SKM-1 treated with dmso at 0.1 percent for 144 hours (cell line): Measurements from ENCODE around the gene PANK1.
"Not testable (repeated sequence)": the region's sequence is repeated elsewhere in the genome, so short reads cannot be mapped to it uniquely, and the experiment has no call there.

Source experiments
- DNase-seq: peaks from one replicate; lab custom pipeline; 2025; ENCODE audit not compliant: unreplicated experiment; lab: John Stamatoyannopoulos, UW

PANK1 gene

DNA sequence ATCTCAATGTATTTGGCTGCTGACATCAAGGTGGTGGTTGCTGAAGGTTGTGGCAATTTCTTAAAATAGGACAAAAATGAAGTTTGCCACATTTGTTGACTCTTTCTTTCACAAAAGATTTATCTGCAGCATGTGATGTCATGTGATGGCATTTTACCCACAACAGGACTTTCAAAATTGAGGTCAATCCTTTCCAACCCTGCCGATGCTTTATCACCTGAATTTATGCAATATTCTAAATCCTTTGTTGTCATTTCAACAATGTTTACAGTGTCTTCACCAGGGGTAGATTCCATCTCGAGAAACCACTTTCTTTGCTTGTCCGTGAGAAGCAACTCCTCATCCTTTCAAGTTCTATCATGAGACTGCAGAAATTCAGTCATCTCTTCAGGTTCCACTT is 69.0 kb downstream of the PANK1 start:
- no peak for DNase-seq

DNA sequence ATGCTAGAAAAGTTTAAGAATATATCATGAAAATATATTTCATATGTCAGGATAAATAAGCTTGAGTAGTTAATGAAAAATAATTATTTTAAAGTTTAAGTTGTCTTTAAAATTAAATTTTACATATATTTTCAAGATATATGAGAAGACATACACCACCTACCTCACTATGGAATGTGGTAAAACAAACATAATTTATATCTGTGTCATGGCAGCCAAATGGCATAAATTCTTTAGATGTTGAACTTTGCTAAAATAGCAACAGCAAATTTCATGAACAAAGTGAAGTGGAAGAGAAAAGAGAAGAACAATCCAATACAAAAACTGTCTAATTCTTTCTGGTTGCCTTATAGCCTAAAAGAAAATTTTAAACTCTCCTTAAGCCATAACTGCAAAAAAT is 70.0 kb downstream of the PANK1 start:
- DNase-seq: no peak

DNA sequence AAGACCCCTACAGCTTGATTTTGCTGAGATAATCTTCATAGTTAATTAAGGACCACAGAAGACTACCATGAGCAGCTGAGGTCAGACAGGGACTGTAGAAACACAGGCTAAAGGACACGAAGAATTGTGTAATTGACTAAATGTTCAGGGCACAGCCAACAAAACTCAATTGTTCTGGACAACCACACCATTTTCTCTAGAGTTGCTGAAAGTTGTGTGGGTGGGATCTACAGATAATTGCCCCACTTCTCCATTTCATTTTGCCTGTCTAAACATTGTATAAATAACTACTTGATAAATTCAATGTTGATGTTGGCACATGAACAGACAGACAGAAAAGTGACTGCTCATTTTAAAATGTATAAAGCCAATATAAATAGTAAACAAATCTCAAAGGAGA is 70.7 kb downstream of the PANK1 start:
- DNase-seq: no peak

DNA sequence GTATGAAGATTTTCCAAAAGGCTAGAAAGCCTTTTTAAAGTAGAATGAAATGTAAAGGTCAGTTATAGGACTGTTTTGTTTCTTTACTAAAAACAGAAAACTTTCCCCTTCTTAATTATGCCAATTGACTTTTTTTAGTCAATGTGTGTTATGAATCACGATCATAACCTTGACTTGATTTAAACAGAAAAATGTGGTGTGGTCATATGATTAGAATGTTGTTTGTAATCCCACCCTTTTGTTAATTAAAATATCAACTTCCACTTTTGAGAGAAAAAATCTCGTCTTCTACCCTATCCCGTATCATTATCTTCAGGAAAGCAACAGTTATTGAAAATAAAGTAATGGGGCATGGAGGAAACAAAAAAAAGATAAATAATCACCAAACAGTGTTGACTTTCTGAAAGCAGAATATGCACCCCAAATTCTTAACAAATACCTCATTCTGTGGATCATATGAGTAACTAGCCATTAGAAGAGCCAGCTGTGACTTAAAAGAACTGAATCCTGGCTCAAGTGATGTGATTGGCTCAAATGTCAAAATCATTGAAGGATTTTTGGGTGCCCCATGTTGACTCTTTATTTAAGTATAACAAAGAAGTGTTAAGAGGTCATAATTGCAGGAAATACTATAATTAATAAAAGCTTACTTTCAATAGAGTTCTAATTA is 77.3 kb downstream of the PANK1 start:
- DNase-seq: no peak

DNA sequence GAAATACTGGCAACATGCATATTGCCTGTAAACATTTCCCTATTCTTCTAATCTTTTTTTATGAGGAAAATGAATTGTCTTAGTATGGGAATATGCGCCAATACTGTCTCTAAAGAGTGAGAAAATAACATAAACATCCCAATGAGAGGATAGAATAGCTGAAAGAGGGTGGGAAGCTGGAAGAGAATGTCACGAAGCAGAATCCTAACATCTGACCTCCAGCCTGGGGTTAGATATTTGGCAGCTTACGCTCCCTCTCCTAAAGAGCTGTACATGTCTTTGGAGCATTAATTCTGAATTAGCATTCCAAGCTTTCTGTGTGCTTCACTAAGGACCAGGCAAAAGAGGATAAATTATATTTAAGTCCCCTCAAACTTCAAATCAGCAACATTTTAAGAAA is 78.0 kb downstream of the PANK1 start:
- DNase-seq: no peak

DNA sequence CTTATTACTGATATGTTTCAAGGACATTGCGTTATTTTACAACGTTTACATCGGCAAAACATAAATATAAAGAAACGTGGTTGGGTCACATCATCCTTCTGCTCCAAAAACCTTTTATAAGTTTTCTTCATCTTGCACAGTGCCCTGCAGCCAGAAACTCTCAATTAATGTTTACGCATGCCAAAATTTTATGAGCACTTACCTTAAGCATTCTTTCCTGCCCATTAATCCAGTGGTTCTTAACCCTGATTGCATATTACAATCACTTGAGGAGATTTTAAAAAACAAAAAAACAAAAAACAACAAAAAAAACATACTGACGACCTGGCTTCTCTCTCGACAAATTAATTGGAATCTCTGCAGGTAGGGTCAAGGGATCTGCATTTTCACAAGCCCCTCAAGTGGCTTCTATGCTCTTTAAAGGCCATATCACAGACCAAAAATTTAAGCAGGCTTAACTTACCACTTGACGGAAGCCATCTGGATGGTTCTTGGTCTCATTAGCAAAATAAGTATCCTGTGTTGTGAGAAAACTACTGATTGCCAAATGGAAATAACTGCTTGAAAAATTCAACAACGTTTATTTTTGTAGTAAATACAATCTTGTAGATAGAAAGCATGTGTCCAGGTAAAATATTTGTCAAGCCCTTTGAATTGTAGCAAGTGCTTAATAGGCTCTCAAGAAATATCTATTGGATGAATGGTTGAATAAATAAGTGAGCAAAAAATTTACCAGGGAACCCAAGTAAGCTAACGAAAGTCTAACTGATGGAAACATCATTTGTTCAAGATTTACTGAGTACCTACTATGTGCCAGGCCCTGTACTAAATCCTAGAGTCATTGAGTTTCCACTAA is 78.7 kb downstream of the PANK1 start:
- no peak for DNase-seq

DNA sequence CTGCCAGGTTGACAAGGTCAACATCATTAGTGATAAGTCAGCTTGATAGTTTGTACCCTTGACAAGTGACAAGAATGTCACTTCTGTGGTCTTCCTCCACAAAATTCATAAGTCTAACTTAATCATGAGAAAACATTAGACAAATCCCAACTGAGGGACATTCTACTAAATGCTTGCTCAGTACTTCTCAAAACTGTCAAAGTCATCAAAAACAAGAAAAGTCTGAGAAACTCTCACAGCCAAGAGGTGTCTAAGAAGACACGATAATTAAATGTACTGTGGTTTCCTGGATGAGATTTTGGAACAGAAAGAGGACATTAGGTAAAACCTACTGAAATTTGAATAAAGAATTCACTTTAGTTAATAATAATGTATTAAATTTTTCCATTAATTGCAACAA is 79.9 kb downstream of the PANK1 start:
- DNase-seq: no peak

DNA sequence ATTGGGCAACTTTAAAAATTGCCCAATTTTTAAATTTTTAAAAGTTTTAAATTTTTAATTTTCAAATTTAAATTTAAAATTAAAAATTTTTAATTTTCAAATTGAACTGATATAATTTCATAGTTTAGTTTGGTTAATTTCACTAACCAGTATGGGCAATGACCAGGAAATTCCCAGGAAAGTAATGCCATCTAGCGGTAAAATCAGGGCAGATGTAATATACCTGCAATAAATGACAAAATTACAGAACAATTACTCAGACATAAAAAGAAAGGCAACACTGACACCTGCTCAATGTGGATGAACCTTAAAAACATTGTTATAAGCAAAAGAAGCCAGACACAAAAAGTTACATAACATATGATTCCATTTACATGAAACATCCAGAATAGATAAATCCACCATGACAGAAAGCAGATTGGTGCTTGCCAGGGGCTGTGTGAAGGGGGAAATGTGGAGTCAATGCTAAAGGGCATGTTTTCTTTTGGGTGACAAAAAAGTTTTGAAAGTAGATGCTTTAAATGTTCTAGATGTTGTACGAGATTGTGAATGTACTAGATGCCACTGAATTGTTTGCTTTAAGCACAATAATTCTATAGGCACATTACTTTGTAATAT is 81.1 kb downstream of the PANK1 start:
- peak; percentile 35 for DNase-seq

DNA sequence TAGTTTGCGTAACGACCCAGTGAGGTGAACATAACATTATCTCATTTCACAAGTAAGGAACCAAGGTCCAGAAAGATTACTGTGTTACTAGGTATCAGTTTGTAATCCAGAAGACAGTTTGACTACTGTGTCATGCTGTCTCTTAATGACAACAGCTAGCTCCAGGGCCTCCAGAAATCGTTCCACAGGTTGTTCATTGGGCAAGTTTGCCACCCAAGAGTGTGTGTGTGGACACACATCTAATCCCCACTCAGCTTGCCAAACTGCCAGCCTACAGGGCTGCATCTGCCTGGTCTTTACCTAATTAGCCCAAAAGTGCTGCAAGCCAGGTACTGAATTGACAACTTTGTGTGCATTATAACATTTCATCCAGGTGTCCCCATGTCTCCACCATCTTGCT is 81.7 kb downstream of the PANK1 start:
- DNase-seq: no peak

DNA sequence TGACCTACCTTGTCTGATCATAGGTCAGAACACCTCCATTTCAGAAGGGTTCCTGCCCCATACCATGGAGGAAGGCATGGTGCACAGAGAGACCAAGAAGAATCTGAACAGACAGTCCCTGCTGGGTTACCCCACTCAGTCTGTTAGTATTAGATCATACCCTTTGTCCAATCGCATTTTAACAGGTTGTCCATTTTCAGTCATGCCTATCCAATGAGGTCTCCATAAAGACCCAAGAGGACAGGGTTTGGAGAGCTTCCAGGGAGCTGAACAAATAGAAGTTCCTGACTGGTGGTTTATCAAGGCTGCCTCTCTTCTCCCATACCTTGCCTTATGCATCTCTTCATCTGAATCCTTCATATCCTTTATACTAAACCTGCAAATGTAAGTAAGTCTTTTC is 88.4 kb downstream of the PANK1 start:
- DNase-seq: no peak

DNA sequence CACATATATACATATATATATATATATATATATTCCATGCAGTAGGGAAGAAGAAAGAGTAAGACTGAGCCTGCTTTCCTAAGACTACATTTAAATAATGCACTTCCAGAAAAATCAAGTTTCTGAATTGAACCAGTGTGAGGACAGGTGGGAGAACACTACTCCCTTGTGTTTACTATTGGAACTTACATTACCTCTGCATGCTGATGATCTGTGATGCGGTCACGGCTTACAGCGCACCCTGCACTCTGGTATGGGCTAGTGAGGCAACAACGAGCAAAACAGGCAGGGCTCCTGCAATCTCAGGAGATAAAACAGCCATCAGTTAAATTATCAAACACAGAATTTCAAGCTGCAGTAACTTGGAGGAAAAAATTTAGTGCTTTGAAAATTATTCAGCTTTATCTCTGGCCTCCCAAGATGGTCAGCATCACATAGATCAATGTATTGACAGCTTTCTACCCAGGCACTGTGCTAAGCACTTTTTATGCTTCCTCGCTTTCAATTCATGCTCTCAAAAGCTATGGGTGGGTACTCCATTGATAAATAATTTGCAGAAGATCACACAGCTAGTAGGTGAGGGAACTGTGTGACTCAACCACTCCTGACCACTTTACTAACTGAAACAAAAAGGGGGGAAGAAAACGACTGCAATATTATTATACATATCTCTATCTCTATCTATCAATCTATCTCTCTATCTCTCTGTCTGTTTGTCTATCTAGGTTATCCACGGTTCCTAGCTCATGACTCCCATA is 89.2 kb downstream of the PANK1 start:
- no peak for DNase-seq

DNA sequence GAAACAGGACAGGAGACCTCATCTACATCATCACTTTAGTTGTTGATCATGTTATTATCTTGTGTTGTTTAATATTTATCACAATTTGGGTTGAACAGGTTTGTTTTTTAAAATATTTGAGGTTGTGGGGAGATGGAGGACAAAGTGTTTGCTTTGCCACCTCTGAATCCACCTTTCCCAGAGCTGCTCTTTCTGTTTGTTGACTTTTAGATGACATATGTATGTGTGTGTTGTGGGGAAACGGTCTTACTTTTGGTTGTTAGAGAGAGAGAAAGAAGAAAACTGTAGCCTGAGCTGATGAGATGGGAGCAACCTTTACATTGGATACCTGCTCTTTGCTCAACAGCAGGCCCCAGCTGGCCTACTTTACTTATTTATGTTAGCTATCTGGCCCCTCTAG is 90.6 kb downstream of the PANK1 start:
- no peak for DNase-seq

DNA sequence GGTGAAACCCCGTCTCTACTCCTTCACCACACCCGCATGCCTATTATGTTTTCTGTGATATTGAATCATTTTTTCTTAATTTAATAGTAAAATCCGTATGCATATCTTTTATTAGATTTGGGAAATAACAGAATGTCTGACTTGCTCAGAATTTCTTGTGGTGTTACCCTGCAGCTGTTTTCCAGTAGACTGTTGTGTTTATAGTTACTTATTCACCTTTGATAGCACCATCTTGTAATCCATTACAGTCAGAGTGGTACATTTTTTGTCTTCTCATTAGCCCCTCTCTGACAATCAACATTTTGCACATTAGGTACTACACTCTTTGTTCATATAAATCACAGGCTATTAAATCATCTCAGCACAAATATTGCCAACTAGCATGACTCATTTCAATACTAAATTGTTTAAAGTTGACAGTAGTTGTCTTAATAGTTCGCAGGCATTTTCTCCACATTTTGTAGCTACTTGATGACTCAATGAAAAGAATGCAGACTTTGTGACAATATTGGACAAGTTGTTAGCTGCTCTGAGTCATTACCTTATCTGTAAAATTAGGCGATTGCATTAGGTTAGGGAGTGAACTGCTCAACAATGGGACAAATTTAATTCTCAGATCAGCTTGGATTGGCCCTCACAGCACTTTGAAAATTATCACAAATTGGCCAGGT is 91.8 kb downstream of the PANK1 start:
- no peak for DNase-seq

DNA sequence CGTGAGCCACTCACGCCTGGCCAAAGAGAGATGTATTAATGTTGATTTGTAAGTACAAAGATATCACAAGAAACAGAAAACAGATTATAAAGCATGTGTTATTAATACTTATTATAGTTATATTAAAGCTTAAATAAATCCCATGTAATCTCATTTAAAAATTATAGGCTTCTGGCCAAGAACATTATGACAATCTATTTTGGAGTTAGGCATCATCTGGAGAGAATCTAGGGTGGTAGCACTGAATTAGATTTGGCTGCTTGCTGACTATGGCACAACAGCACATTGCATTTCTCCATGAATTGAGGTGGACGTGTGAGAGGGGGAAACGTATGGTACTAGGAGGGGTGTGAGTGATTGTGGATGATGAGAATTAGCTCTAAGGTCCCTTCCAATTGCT is 92.8 kb downstream of the PANK1 start:
- DNase-seq: no peak

DNA sequence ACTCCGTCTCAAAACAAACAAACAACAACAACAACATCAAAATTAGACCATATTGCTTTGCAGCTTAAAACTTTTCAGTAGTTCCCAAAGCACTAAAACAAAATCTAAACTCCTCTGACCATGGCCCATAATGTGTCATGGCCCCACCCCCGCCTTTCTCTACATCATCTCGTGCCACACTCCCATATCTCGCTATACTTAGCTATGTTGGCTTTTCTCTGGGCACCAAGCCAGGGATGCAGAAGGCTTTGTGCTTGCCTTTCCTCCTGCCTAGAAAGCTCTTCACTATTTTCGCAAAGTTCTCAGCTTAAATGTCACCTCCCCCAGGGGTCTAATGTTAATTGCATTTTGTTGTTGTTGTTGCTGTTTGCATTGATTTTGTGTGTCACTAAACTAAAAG is 94.5 kb downstream of the PANK1 start:
- DNase-seq: no peak

DNA sequence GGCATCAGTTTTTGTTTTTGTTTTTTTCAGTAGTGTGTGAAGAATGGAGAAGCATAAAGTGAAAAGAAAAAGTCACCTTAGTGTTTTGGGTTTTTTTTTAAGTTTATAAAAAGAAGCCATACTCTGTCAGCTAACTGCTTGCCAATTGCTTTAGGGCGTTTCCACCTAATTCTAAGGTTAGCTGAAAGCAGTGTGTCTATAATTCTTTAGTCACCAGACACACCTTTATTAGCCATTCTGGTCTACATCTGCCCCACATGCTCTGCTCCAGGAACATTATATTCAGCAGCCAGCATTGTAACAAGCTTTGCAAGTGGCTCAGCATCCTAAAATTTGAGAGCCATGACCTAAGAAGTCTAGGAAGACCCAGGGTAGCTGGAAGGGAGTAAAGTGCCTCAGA is 95.5 kb downstream of the PANK1 start:
- no peak for DNase-seq

DNA sequence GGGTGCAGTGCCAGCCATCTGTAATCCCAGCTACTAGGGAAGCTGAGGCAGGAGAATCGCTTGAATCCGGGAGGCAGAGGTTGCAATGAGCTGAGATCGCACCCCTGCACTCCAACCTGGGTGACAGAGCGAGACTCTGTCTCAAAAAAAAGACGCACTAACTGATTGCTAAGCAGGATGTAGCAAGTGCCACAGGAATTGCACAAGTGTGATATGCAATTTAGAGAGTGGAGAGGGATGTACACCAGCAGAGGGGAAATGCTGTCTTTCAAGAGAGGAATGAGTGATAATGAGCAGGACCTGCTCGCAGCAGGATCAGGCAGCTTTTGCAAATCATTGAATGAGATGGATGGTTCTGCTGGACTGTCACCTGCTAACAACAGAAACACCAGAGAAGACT is 96.4 kb downstream of the PANK1 start:
- DNase-seq: peak; percentile 75

DNA sequence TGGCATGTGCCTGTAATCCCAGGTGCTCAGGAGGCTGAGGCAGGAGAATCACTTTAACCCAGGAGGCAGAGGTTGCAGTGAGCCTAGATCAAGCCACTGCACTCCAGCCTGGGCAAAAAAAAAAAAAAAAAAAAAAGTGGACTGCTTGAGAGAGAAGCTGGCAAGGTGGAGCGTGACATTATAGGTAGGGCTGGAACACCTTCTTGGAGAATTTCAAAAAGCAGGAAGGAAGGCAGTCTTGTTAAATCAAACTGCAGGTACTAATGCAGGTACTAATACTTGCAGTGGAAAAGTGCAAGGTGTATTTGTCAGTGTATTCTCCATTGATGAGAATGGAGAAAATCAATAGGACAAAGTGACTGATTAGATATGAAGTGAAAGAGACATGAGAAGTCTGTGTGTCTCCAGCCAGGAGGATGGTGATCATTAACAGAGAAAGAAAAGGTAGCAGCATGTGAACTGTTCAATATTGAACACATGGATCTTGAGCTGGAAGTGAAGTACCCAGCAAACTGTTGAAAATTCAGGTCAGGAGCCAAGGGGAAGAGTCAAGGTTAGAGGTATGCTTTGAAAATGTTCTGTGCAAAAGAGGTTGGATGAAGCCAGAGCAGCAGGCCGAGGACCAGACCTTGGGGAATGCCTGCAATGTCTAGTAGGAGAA is 97.1 kb downstream of the PANK1 start:
- no peak for DNase-seq

DNA sequence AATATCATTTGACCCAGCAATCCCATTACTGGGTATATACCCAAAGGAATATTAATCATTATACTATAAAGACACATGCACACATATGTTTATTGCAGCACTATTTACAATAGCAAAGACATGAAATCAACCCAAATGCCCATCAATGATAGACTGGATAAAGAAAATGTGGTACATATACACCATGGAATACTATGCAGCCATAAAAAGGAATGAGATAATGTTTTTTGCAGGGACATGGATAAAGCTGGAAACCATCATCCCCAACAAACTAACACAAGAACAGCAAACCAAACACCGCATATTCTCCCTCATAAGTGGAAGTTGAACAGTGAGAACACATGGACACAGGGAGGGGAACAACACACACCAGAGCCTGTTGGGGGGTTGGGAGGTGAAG is 98.4 kb downstream of the PANK1 start:
- DNase-seq: not testable (repeated sequence)

DNA sequence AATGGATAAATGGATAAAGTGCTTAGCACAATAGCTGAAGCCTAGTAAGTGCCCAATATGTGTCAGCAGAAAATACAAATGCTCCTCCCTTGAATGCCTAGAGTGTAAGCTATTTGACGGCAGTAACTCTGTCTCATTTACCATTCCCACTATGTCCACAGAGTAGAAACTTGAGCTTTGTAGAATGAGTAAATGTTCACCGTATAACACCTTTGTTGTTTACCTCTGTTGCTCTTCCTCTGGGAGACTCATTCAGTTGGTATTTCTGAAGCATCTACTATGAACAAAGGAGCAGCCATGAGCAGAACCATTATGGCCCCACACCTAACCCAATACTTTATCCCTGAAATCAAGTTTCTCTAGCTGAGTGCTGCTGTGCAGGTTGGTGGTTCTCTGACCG is 101.2 kb downstream of the PANK1 start:
- no peak for DNase-seq
